Loucy (cell line): ENCODE results near the gene TPST2.

Experiments used
- EZH2phosphoT487 ChIP-seq: fragments of 200-600 bp; IDR thresholded peaks from 2 replicates; pipeline ENCODE4 v1.6.1; 2018; ENCODE audit warnings: antibody characterized with exemption, mild to moderate bottlenecking, moderate library complexity, borderline replicate concordance
- TF ChIP-seq, protein P1 (sequence below): fragments of 200-600 bp; sonication (generic); conservative IDR thresholded peaks from 2 replicates; pipeline ENCODE4 v1.5.1; 2014; ENCODE audit warnings: mild to moderate bottlenecking, antibody characterized with exemption, low read length

DNA sequence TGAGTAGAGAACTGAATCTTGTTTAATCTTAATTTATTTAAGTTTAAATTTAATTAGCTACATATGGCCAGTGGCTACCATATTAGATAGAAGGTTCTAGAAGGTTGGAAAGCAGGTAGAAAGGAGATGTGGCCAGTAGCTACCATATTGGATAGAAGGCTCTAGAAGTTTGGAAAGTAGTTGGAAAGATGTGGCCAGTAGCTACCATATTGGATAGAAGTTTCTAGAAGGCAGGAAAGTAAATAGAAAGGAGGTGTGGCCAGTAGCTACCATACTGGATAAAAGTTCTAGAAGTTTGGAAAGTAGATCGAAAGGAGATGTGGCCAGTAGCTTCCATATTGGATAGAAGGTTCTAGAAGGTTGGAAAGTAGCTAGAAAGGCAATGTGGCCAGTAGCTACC, 34.1 kb upstream of the TPST2 start:
- TF ChIP-seq, protein P1, sequence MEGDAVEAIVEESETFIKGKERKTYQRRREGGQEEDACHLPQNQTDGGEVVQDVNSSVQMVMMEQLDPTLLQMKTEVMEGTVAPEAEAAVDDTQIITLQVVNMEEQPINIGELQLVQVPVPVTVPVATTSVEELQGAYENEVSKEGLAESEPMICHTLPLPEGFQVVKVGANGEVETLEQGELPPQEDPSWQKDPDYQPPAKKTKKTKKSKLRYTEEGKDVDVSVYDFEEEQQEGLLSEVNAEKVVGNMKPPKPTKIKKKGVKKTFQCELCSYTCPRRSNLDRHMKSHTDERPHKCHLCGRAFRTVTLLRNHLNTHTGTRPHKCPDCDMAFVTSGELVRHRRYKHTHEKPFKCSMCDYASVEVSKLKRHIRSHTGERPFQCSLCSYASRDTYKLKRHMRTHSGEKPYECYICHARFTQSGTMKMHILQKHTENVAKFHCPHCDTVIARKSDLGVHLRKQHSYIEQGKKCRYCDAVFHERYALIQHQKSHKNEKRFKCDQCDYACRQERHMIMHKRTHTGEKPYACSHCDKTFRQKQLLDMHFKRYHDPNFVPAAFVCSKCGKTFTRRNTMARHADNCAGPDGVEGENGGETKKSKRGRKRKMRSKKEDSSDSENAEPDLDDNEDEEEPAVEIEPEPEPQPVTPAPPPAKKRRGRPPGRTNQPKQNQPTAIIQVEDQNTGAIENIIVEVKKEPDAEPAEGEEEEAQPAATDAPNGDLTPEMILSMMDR, result no peak
- TF ChIP-seq EZH2phosphoT487, result no peak
